MM.1S (cell line): ENCODE measurements around the gene TSSC4.

Experiments
- EZH2 ChIP-seq: fragments of 300-600 bp; sonication (generic); optimal IDR thresholded peaks from 2 replicates; pipeline ENCODE3; 2017; ENCODE audit warnings: low read depth, mild to moderate bottlenecking, antibody characterized with exemption, low read length, mixed read lengths
- TF ChIP-seq, protein P1 (sequence below): fragments of 300-600 bp; sonication (generic); IDR thresholded peaks from 2 replicates; pipeline ENCODE4 v1.5.1; 2016; ENCODE audit warnings: antibody characterized with exemption, low read length, mixed read lengths

DNA sequence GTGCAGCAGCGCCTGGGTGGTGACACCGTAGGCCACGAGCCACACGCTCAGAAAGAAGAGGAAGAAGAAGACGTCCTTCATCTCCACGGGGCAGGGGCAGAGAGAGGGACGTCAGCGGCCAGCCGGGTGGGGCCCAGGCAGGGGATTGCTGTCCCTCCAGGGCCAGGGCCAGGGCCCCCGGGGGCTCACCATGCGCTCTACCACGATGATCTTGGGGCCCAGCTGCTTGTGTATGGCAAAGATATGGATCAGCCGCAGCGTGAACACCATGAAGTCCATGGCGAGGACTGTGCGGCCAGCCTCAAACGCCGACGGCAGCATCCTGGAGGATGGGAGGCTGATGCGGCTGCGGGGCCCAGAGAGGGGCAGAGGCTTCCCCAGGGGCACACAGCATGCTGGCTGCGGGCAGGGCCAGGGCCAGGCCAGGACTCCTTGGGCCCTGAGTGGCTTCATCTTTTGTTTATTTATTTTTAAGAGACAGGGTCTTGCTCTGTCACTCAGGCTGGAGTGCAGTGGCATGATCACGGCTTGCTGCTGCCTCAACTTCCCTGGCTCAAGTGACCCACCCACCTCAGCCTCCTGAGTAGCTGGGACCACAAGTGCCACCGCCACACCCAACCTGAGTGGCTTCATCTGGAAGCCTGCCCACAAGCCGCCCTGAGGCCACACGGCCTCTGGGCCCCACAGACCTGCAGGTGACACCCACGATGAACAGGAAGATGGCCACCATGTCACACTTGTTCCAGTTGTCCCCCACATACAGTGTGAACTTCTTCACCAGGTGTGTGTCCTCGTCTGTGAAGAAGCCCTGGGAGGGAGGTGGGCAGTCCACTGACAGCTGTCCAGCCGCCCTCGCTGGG, 11.1 kb downstream of the TSSC4 start:
- TF ChIP-seq, protein P1, sequence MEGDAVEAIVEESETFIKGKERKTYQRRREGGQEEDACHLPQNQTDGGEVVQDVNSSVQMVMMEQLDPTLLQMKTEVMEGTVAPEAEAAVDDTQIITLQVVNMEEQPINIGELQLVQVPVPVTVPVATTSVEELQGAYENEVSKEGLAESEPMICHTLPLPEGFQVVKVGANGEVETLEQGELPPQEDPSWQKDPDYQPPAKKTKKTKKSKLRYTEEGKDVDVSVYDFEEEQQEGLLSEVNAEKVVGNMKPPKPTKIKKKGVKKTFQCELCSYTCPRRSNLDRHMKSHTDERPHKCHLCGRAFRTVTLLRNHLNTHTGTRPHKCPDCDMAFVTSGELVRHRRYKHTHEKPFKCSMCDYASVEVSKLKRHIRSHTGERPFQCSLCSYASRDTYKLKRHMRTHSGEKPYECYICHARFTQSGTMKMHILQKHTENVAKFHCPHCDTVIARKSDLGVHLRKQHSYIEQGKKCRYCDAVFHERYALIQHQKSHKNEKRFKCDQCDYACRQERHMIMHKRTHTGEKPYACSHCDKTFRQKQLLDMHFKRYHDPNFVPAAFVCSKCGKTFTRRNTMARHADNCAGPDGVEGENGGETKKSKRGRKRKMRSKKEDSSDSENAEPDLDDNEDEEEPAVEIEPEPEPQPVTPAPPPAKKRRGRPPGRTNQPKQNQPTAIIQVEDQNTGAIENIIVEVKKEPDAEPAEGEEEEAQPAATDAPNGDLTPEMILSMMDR = no peak
- no peak for TF ChIP-seq EZH2
